ENCODE data around the gene PTPRN2. TPM values are rescaled to one million over a fixed set of nuclear protein-coding genes. Genes with fewer than 3 reads are reported as not detected.
"Not testable (repeated sequence)": the region's sequence is repeated elsewhere in the genome, so short reads cannot be mapped to it uniquely, and the experiment has no call there.

The PTPRN2 gene
- total RNA-seq, 1 experiment from 2014 or later: 2.9 TPM

GRCh38 chr7:157940497-157940896 is 647.1 kb downstream of the PTPRN2 start:
- DNase-seq (ENCODE audit: extremely low read depth, low read depth): no peak

- DNase-seq (ENCODE audit: extremely low read depth, low read depth): no peak
These were observed 649.4 kb downstream of the PTPRN2 start for GRCh38 chr7:157938211-157938610.

- DNase-seq (ENCODE audit: extremely low read depth, low read depth): no peak
These were observed 650.2 kb downstream of the PTPRN2 start for GRCh38 chr7:157937406-157937805.

- no peak for DNase-seq (ENCODE audit: extremely low read depth, low read depth)
These were observed 650.6 kb downstream of the PTPRN2 start for GRCh38 chr7:157936976-157937375.

- DNase-seq (ENCODE audit: extremely low read depth, low read depth): not testable (repeated sequence)
These were observed 651.9 kb downstream of the PTPRN2 start for GRCh38 chr7:157935721-157936120.

GRCh38 chr7:157933219-157934155 is 654.1 kb downstream of the PTPRN2 start:
- DNase-seq (ENCODE audit: extremely low read depth, low read depth): not testable (repeated sequence)

GRCh38 chr7:157932498-157933218 is 655.0 kb downstream of the PTPRN2 start:
- peak; percentile 45 for DNase-seq (ENCODE audit: extremely low read depth, low read depth)

- no peak for DNase-seq (ENCODE audit: extremely low read depth, low read depth)
These were observed 656.6 kb downstream of the PTPRN2 start for GRCh38 chr7:157930926-157931466.

- DNase-seq (ENCODE audit: extremely low read depth, low read depth): no peak
These were observed 657.2 kb downstream of the PTPRN2 start for GRCh38 chr7:157930441-157930840.

- DNase-seq (ENCODE audit: extremely low read depth, low read depth): no peak
These were observed 658.0 kb downstream of the PTPRN2 start for GRCh38 chr7:157929671-157930070.

- no peak for DNase-seq (ENCODE audit: extremely low read depth, low read depth)
These were observed 658.7 kb downstream of the PTPRN2 start for GRCh38 chr7:157928808-157929425.

GRCh38 chr7:157928171-157928794 is 659.3 kb downstream of the PTPRN2 start:
- no peak for DNase-seq (ENCODE audit: extremely low read depth, low read depth)

- DNase-seq (ENCODE audit: extremely low read depth, low read depth): no peak
These were observed 660.2 kb downstream of the PTPRN2 start for GRCh38 chr7:157927313-157927925.

- DNase-seq (ENCODE audit: extremely low read depth, low read depth): no peak
These were observed 661.0 kb downstream of the PTPRN2 start for GRCh38 chr7:157926521-157927150.

- DNase-seq (ENCODE audit: extremely low read depth, low read depth): no peak
These were observed 661.5 kb downstream of the PTPRN2 start for GRCh38 chr7:157926107-157926506.

GRCh38 chr7:157925383-157925875 is 662.2 kb downstream of the PTPRN2 start:
- no peak for DNase-seq (ENCODE audit: extremely low read depth, low read depth)

- no peak for DNase-seq (ENCODE audit: extremely low read depth, low read depth)
These were observed 663.6 kb downstream of the PTPRN2 start for GRCh38 chr7:157923903-157924630.

GRCh38 chr7:157922576-157922975 is 665.0 kb downstream of the PTPRN2 start:
- DNase-seq (ENCODE audit: extremely low read depth, low read depth): no peak

Measured in NCI-H460 (cell line).